CD4-positive, alpha-beta T cell (primary cell): ENCODE data around the gene CTXND1. TPM values are rescaled to one million over a fixed set of nuclear protein-coding genes. Genes with fewer than 3 reads are reported as not detected.

Experiments
- ATAC-seq: fragments of 200-7000 bp; cut with Tn5 transposase; one replicate; pipeline ENCODE4 v1.10.0; 2022; ENCODE audit warnings: mild to moderate bottlenecking; ENCODE audit not compliant: poor library complexity
- CTCF ChIA-PET: fragments of 350-600 bp; sonication (Branson Sonifier 250); formaldehyde crosslinking; loops from one replicate; lab custom pipeline; 2021; ENCODE audit warnings: antibody characterized with exemption, inconsistent platforms; lab: Charles Lee
- POLR2A ChIA-PET: fragments of 350-600 bp; sonication (Branson Sonifier 250); formaldehyde crosslinking; loops from one replicate; lab custom pipeline; 2021; ENCODE audit warnings: antibody characterized with exemption, inconsistent platforms; lab: Charles Lee
- DNase-seq, 14 experiments: peaks; one replicate each; pipeline ENCODE4 v3.0.0-alpha.2; 2013 to 2020; ENCODE audit warnings: mixed read lengths in 2 of 14
- H3K27ac ChIP-seq, 2 donors: one replicate each; pipeline versions ENCODE4 v1.5.1 to v1.7.0; 2013; ENCODE audit warnings: low read length in 2 of 2, low read depth in 1 of 2, mild to moderate bottlenecking in 1 of 2
- H3K27me3 ChIP-seq, 2 experiments: 1 replicate in 1 of 2; 2 replicates in 1 of 2; pipeline versions ENCODE4 v1.6.1 to v1.7.0; 2013; ENCODE audit warnings: low read length in 2 of 2, control low read depth in 1 of 2, mild to moderate bottlenecking in 1 of 2, moderate library complexity in 1 of 2; ENCODE audit not compliant: insufficient read depth in 2 of 2, control insufficient read depth in 1 of 2
- H3K36me3 ChIP-seq: one replicate; pipeline ENCODE4 v1.6.1; 2013; ENCODE audit warnings: low read length, control low read depth; ENCODE audit not compliant: insufficient read depth
- H3K4me1 ChIP-seq: one replicate; pipeline ENCODE4 v1.6.1; 2013; ENCODE audit warnings: low read length, control low read depth; ENCODE audit not compliant: insufficient read depth
- H3K4me3 ChIP-seq: one replicate; pipeline ENCODE4 v1.5.1; 2013; ENCODE audit warnings: mild to moderate bottlenecking, low read length, moderate library complexity
- H3K9me3 ChIP-seq, 2 experiments: 1 replicate in 1 of 2; 2 replicates in 1 of 2; pipeline versions ENCODE4 v1.6.1 to v1.7.0; 2013; ENCODE audit warnings: low read length in 2 of 2, mild to moderate bottlenecking in 2 of 2, control low read depth in 1 of 2, moderate library complexity in 1 of 2; ENCODE audit not compliant: control insufficient read depth in 1 of 2, insufficient read depth in 1 of 2
- H3K27ac Mint-ChIP-seq: one replicate; pipeline ENCODE4 v1.8.0; 2020; ENCODE audit warnings: mixed read lengths
- H3K27me3 Mint-ChIP-seq: one replicate; pipeline ENCODE4 v1.8.0; 2021; ENCODE audit warnings: mixed read lengths
- H3K36me3 Mint-ChIP-seq: one replicate; pipeline ENCODE4 v1.8.0; 2021; ENCODE audit warnings: low read depth, mixed read lengths
- H3K4me1 Mint-ChIP-seq: one replicate; pipeline ENCODE4 v1.8.0; 2021; ENCODE audit warnings: low read depth, mixed read lengths
- H3K4me3 Mint-ChIP-seq: one replicate; pipeline ENCODE4 v1.8.0; 2020; ENCODE audit warnings: mild to moderate bottlenecking, mixed read lengths
- H3K9me3 Mint-ChIP-seq: one replicate; pipeline ENCODE4 v1.8.0; 2020; ENCODE audit warnings: mixed read lengths
- CTCF ChIP-seq: fragments of 200-600 bp; IDR thresholded peaks from one replicate; pipeline ENCODE4 v1.8.0; 2022; ENCODE audit warnings: antibody characterized with exemption, mild to moderate bottlenecking
- intact Hi-C, 2 experiments: fragments of 100-400 bp; cut with DNase I in 1 of 2; cut with micrococcal nuclease in 1 of 2; formaldehyde crosslinking; loops; one replicate each; pipeline versions ENCODE4 v1.15.1 to v1.9.0; 2023 to 2025; cut with DNase I, micrococcal nuclease
- total RNA-seq, 174 experiments: library from RNA in 2 of 174; stranded (reverse) in 2 of 174; gene quantifications; one replicate each; pipeline ENCODE4 v1.2.3 and lab custom pipeline; 2021 to 2026

CTXND1 gene
- total RNA-seq, 2 experiments from 2014 or later, result not detected

DNA sequence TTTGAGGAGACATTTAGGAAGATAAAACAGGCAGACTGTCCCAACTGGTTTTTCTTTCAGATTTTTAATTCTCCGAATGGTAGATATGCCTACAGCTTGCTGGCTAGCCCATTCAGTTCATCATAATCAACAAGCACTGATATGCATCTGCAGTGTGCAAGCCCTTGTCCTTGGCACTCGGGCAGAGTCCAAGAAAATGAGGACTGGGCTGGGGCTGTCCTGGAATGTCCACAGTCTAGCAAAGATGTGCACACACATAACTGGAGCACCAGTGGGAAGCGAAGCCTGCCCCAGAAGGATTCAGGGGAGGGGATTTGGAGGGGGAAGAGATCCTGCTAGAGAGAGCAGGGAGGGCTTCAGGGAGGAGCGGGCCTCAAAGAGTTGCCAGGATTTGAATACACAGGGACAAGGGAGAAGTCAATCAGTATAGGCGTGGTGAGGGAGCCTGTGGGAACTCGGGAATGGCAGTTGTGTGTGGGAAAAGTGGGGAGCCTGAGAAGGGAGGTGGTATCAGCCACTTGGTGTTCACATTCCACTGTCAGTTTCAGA is 90.5 kb downstream of the CTXND1 start:
- POLR2A ChIA-PET, result interaction anchor here (0.9 kb wide), 1 partner anchor 9 kb away, joined by 3 read pairs; no protein-coding TSS in a partner anchor
- no peak for TF ChIP-seq CTCF

DNA sequence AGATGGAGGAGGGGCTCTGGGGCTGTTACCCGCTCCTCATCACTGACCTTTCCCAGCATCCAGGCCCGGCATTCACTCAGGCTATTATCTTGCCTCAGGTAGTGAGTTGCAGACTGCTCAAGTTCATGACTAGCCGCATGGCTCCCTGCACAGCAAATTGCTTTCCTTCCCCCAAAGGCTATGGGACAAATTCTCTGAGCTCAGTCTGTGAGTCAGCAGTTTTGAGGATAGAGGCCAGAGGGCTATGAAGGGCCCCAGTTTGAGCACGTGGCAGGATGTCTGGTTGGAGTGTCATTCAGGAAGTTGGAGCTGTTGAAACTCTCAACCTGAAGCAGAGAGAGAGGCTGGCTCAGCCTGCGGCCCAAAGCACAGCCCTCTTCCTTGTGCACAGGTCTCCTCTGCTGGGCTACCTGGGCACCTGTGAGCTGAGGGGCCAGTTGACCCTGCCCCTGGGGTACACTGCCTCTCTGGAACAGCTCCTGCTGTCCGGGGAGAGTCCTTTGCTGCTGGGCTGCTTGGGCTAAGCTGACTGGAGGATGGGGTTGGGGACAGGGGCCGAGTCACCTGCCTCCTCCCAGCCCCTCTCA is 91.3 kb downstream of the CTXND1 start:
- Mint-ChIP-seq H3K36me3 (peaks cover 20% of the 10 kb centered on the region), H3K27ac (no peak overlapping the region), H3K27me3 (no peaks in the 10 kb centered on the region), H3K4me3 (no peak overlapping the region), H3K9me3 (no peaks in the 10 kb centered on the region), H3K4me1 (peaks cover 11% of the 10 kb centered on the region)
- ATAC-seq (peak; percentile 73), DNase-seq (peak in 5 of 14 experiments; percentile 5 to 71 (median 59))
- intact Hi-C loops, result no loop called here
- POLR2A ChIA-PET, result interaction anchor here (0.9 to 1.2 kb wide), 2 partner anchors 9 to 101 kb away, joined by 3 to 5 read pairs; partner anchors contain the start of gene ZFAND6
- TF ChIP-seq CTCF, result no peak
- peaks cover 5% of the 10 kb centered on the region for H3K36me3 ChIP-seq
- H3K27ac ChIP-seq, result no peak overlapping the region
- CTCF ChIA-PET, result no interaction called here
- no peaks in the 10 kb centered on the region for H3K27me3 ChIP-seq
- H3K9me3 ChIP-seq, result no peaks in the 10 kb centered on the region
- H3K4me3 ChIP-seq, result no peak overlapping the region
- H3K4me1 ChIP-seq, result peaks cover 14% of the 10 kb centered on the region

More for the DNA sequence above, 90.5 kb downstream of the CTXND1 start:
- Histone ChIP-seq H3K4me1 (peaks cover 14% of the 10 kb centered on the region), H3K27ac (no peak overlapping the region), H3K4me3 (no peak overlapping the region), H3K27me3 (no peaks in the 10 kb centered on the region), H3K9me3 (no peaks in the 10 kb centered on the region), H3K36me3 (peaks cover 5% of the 10 kb centered on the region)
- no peak for DNase-seq
- Mint-ChIP-seq H3K27me3 (no peaks in the 10 kb centered on the region), H3K9me3 (no peaks in the 10 kb centered on the region), H3K4me1 (peaks cover 11% of the 10 kb centered on the region), H3K27ac (no peak overlapping the region), H3K36me3 (peaks cover 20% of the 10 kb centered on the region), H3K4me3 (no peak overlapping the region)
- CTCF ChIA-PET, result no interaction called here
- no peak for ATAC-seq
- intact Hi-C loops, result no loop called here

DNA sequence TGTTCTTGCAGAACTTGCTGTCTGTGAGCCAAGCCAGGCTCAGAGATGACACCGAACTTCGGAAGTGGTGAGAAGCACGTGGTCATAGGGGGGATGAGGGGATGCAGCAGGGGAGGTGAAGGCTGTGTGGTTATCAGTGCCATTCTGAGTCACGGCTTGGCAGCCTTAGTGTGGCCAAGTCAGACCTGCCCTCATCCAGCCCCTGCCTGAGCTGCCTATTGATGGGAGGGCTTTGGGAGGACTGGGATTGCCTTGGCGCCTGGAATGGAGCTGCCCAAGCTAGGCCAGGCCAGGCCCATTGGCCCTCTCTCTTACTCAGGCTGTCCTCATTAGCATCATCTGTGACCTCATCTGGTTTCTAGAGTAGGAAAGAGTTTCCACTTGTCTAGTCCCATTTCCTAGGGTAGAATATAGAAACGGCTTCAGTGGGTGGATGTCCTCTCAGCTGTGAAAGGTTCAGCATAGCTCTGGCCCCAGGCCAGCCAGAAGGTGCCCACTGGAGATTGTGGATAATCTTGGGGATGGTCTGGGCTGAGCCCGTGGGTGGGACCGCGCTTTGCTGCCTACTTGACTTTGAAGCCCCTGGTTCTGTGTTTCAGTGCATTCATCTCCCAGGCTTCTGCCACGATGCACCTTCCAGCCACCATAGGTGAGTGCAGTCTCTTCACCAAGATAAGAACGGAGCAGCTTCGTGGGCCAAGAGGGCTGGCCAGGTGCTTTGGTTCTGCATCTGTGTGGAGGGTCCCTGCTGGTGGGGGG is 92.0 kb downstream of the CTXND1 start:
- Histone ChIP-seq H3K4me1 (peaks cover 14% of the 10 kb centered on the region), H3K27ac (no peak overlapping the region), H3K9me3 (no peaks in the 10 kb centered on the region), H3K27me3 (no peaks in the 10 kb centered on the region), H3K4me3 (no peak overlapping the region), H3K36me3 (peaks cover 5% of the 10 kb centered on the region)
- Mint-ChIP-seq H3K9me3 (no peaks in the 10 kb centered on the region), H3K27ac (no peak overlapping the region), H3K36me3 (peaks cover 20% of the 10 kb centered on the region), H3K27me3 (no peaks in the 10 kb centered on the region), H3K4me1 (peaks cover 18% of the 10 kb centered on the region), H3K4me3 (no peak overlapping the region)
- intact Hi-C loops, result no loop called here
- CTCF ChIA-PET, result no interaction called here
- POLR2A ChIA-PET, result interaction anchor here (1.2 kb wide), 1 partner anchor 100 kb away, joined by 5 read pairs; the partner anchor contains the start of gene ZFAND6
- DNase-seq (peak in 2 of 14 experiments; percentile 9 to 45), ATAC-seq (no peak)
- no peak for TF ChIP-seq CTCF
